ENCODE results near the gene CROT. TPM values are rescaled to one million over a fixed set of nuclear protein-coding genes. Genes with fewer than 3 reads are reported as not detected.
"Not testable (repeated sequence)": the region's sequence is repeated elsewhere in the genome, so short reads cannot be mapped to it uniquely, and the experiment has no call there.

Gene CROT
- 10 to 100 TPM; 10.2 to 12.5 TPM for total RNA-seq

- H3K27me3 Mint-ChIP-seq (ENCODE audit: low read depth): no peaks in the 10 kb centered on the region
- peaks cover 31% of the 10 kb centered on the region for H3K36me3 Mint-ChIP-seq (ENCODE audit: low read depth)
- peak within 1 kb of the TSS; percentile 93 for H3K27ac Mint-ChIP-seq
- H3K9me3 Mint-ChIP-seq (ENCODE audit: insufficient read depth): no peaks in the 10 kb centered on the region
- ChIA-PET POLR2A (interaction anchor here (0.8 to 1.2 kb wide), 4 partner anchors 125 to 876 kb away, joined by 3 to 4 read pairs (median 4); partner anchors contain the start of gene DMTF1), CTCF (interaction anchor here (1.0 to 1.9 kb wide), 8 partner anchors 14 to 283 kb away, joined by 3 to 8 read pairs (median 3); partner anchors contain the start of genes DMTF1 and RUNDC3B)
- ATAC-seq (peak; percentile 99), DNase-seq (peak; percentile 95)
- peak within 1 kb of the TSS; percentile 93 for H3K4me3 Mint-ChIP-seq
- H3K4me1 Mint-ChIP-seq (ENCODE audit: low read depth): peaks cover 48% of the 10 kb centered on the region
Observed at GRCh38 chr7:87345166-87345927, at the start of gene CROT. CROT (plus strand) TSS chr7:87345664; CDS start chr7:87349069, 3,405 bp downstream.

DNA sequence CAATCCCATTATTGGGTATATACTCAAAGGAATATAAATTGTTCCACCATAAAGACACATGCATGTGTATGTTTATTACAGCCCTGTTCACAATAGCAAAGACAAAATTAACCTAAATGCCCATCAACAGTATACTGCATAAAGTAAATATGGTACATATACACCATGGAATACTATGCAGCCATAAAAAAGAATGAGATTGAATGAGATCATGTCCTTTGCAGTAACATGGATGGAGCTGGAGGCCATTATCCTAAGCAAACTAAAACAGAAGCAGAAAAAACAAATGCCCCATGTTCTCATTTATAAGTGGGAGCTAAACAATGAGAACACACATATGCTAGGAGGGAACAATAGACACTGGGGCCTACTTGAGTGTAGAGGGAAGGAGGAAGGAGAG is 44.7 kb upstream of the CROT start:
- peaks cover 5% of the 10 kb centered on the region for H3K27me3 Mint-ChIP-seq (ENCODE audit: low read depth)
- no peaks in the 10 kb centered on the region for H3K36me3 Mint-ChIP-seq (ENCODE audit: low read depth)
- ChIA-PET POLR2A (no interaction called here), CTCF (interaction anchor here (1.3 kb wide), 1 partner anchor 115 kb away, joined by 4 read pairs; no protein-coding TSS in a partner anchor)
- no peaks in the 10 kb centered on the region for H3K9me3 Mint-ChIP-seq (ENCODE audit: insufficient read depth)
- ATAC-seq: no peak
- no peak for DNase-seq
- no peak overlapping the region for H3K4me3 Mint-ChIP-seq
- H3K27ac Mint-ChIP-seq: no peak overlapping the region
- no peaks in the 10 kb centered on the region for H3K4me1 Mint-ChIP-seq (ENCODE audit: low read depth)

GRCh38 chr7:87310790-87311419 is 34.6 kb upstream of the CROT start:
- DNase-seq (no peak), ATAC-seq (no peak)
- H3K9me3 Mint-ChIP-seq (ENCODE audit: insufficient read depth): no peaks in the 10 kb centered on the region
- no peak overlapping the region for H3K4me3 Mint-ChIP-seq
- no peaks in the 10 kb centered on the region for H3K4me1 Mint-ChIP-seq (ENCODE audit: low read depth)
- H3K27me3 Mint-ChIP-seq (ENCODE audit: low read depth): peaks cover 22% of the 10 kb centered on the region
- ChIA-PET CTCF (interaction anchor here (4.3 kb wide), 1 partner anchor 104 kb away, joined by 70 read pairs; no protein-coding TSS in a partner anchor), POLR2A (interaction anchor here (1.4 kb wide), 1 partner anchor 109 kb away, joined by 3 read pairs; no protein-coding TSS in a partner anchor)
- no peak overlapping the region for H3K27ac Mint-ChIP-seq
- H3K36me3 Mint-ChIP-seq (ENCODE audit: low read depth): no peaks in the 10 kb centered on the region

- ChIA-PET CTCF (interaction anchor here (0.7 to 4.3 kb wide), 11 partner anchors 10 to 385 kb away, joined by 3 to 70 read pairs (median 4); no protein-coding TSS in a partner anchor), POLR2A (interaction anchor here (1.4 kb wide), 1 partner anchor 108 kb away, joined by 3 read pairs; no protein-coding TSS in a partner anchor)
- Mint-ChIP-seq H3K4me1 (ENCODE audit: low read depth) (no peaks in the 10 kb centered on the region), H3K36me3 (ENCODE audit: low read depth) (no peaks in the 10 kb centered on the region), H3K27ac (no peak overlapping the region), H3K9me3 (ENCODE audit: insufficient read depth) (no peaks in the 10 kb centered on the region), H3K4me3 (no peak overlapping the region), H3K27me3 (ENCODE audit: low read depth) (peaks cover 12% of the 10 kb centered on the region)
- ATAC-seq: peak; percentile 73
- peak; percentile 71 for DNase-seq
Observed at GRCh38 chr7:87312215-87312865, 33.1 kb upstream of the CROT start.

DNA sequence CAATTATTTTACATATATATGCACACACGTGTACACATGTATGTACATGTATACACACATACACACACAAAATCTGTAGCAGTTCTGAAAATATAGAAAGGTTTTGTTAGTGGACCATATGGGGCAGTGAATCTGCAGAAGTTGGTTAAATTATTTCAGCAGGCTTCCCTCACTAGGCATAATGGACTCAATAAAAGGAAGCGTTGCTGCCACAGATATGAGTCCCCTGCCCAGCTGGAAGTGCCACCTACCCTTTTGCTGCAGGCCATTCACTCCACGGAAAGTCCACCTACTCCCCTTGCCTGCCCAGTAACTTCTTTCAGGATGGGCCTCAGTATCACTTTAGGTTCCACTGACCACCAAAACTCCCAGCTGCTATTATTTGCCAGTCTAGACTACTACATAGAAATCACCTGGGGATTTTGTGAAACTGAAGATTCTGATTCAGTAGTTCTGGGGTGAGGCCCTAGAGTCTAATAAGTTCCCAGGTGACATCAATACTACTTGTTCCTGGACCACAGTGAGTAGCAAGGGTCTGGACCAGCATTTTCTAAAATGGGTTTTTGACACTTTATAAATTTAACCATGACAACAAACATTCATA is 29.3 kb upstream of the CROT start:
- H3K27ac Mint-ChIP-seq: no peak overlapping the region
- H3K4me3 Mint-ChIP-seq: no peak overlapping the region
- DNase-seq (no peak), ATAC-seq (no peak)
- no peaks in the 10 kb centered on the region for H3K4me1 Mint-ChIP-seq (ENCODE audit: low read depth)
- H3K27me3 Mint-ChIP-seq (ENCODE audit: low read depth): peaks cover 6% of the 10 kb centered on the region
- ChIA-PET CTCF (interaction anchor here (0.9 to 6.6 kb wide), 3 partner anchors 11 to 344 kb away, joined by 3 to 66 read pairs (median 4); no protein-coding TSS in a partner anchor), POLR2A (no interaction called here)
- H3K36me3 Mint-ChIP-seq (ENCODE audit: low read depth): no peaks in the 10 kb centered on the region
- H3K9me3 Mint-ChIP-seq (ENCODE audit: insufficient read depth): no peaks in the 10 kb centered on the region

GRCh38 chr7:87316846-87317552 is 28.5 kb upstream of the CROT start:
- no peak for DNase-seq
- ChIA-PET POLR2A (no interaction called here), CTCF (interaction anchor here (0.9 to 6.6 kb wide), 6 partner anchors 10 to 344 kb away, joined by 3 to 66 read pairs (median 4); no protein-coding TSS in a partner anchor)
- Mint-ChIP-seq H3K27me3 (ENCODE audit: low read depth) (peaks cover 6% of the 10 kb centered on the region), H3K4me3 (no peak overlapping the region), H3K27ac (no peak overlapping the region), H3K9me3 (ENCODE audit: insufficient read depth) (no peaks in the 10 kb centered on the region), H3K4me1 (ENCODE audit: low read depth) (no peaks in the 10 kb centered on the region), H3K36me3 (ENCODE audit: low read depth) (no peaks in the 10 kb centered on the region)
- ATAC-seq: no peak

- DNase-seq: no peak
- Mint-ChIP-seq H3K36me3 (ENCODE audit: low read depth) (no peaks in the 10 kb centered on the region), H3K27ac (no peak overlapping the region), H3K4me3 (no peak overlapping the region), H3K4me1 (ENCODE audit: low read depth) (no peaks in the 10 kb centered on the region), H3K27me3 (ENCODE audit: low read depth) (peaks cover 6% of the 10 kb centered on the region), H3K9me3 (ENCODE audit: insufficient read depth) (no peaks in the 10 kb centered on the region)
- no peak for ATAC-seq
- ChIA-PET POLR2A (interaction anchor here (0.6 kb wide), 1 partner anchor 80 kb away, joined by 3 read pairs; no protein-coding TSS in a partner anchor), CTCF (interaction anchor here (0.6 to 6.6 kb wide), 6 partner anchors 9 to 569 kb away, joined by 3 to 66 read pairs (median 4); no protein-coding TSS in a partner anchor)
Observed at GRCh38 chr7:87317691-87318245, 27.7 kb upstream of the CROT start.

DNA sequence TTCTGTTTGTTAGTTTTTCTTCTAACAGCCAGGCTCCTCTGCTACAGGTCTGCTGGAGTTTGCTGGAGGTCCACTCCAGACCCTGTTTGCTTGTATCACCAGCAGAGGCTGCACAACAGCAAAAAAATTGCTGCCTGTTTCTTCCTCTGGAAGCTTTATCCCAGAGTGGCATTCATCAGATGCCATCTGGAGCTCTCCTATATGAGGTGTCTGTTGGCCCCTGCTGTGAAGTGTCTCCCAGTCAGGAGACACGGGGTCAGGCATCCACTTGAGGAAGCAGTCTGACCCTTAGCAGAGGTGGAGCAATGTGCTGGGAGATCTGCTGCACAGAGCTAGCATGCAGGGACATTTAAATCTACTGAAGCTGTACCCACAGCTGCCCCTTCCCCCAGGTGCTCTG is 26.7 kb upstream of the CROT start:
- ATAC-seq (no peak), DNase-seq (no peak)
- no peak overlapping the region for H3K27ac Mint-ChIP-seq
- no peaks in the 10 kb centered on the region for H3K9me3 Mint-ChIP-seq (ENCODE audit: insufficient read depth)
- H3K36me3 Mint-ChIP-seq (ENCODE audit: low read depth): no peaks in the 10 kb centered on the region
- no peak overlapping the region for H3K4me3 Mint-ChIP-seq
- H3K27me3 Mint-ChIP-seq (ENCODE audit: low read depth): peaks cover 4% of the 10 kb centered on the region
- ChIA-PET CTCF (interaction anchor here (1.3 to 6.6 kb wide), 3 partner anchors 9 to 98 kb away, joined by 3 to 66 read pairs (median 4); no protein-coding TSS in a partner anchor), POLR2A (no interaction called here)
- no peaks in the 10 kb centered on the region for H3K4me1 Mint-ChIP-seq (ENCODE audit: low read depth)

GRCh38 chr7:87319154-87319581 is 26.3 kb upstream of the CROT start:
- CTCF ChIA-PET: interaction anchor here (6.6 kb wide), 1 partner anchor 97 kb away, joined by 66 read pairs; no protein-coding TSS in a partner anchor
- Mint-ChIP-seq H3K27ac (peak overlapping the region; percentile 79), H3K4me3 (peak overlapping the region; percentile 48)
- H3K9me3 Mint-ChIP-seq (ENCODE audit: insufficient read depth); ATAC-seq; H3K27me3 Mint-ChIP-seq (ENCODE audit: low read depth); H3K4me1 Mint-ChIP-seq (ENCODE audit: low read depth); POLR2A ChIA-PET; H3K36me3 Mint-ChIP-seq (ENCODE audit: low read depth): not testable (repeated sequence)
- peak; percentile 31 for DNase-seq

- H3K27ac Mint-ChIP-seq: no peak overlapping the region
Observed at GRCh38 chr7:87322912-87323311, 22.6 kb upstream of the CROT start.

More at GRCh38 chr7:87322912-87323311, 22.6 kb upstream of the CROT start:
- Mint-ChIP-seq H3K9me3 (ENCODE audit: insufficient read depth) (peaks cover 15% of the 10 kb centered on the region), H3K36me3 (ENCODE audit: low read depth) (peaks cover 10% of the 10 kb centered on the region), H3K4me3 (no peak overlapping the region), H3K4me1 (ENCODE audit: low read depth) (no peaks in the 10 kb centered on the region), H3K27me3 (ENCODE audit: low read depth) (peaks cover 1% of the 10 kb centered on the region)
- ATAC-seq: no peak
- DNase-seq: no peak
- POLR2A ChIA-PET: no interaction called here
- CTCF ChIA-PET: interaction anchor here (0.9 to 1.5 kb wide), 2 partner anchors 10 to 93 kb away, joined by 3 to 4 read pairs; no protein-coding TSS in a partner anchor

Measured in activated CD8-positive, alpha-beta T cell treated with anti-CD3 and anti-CD28 coated beads, Interleukin-2, amount 10 ng/mL, durations not matched to agents 7 days and 5 days (primary cell).